OCI-M2 (cell line): ENCODE results near the gene ASB7.

Source experiments
- DNase-seq: peaks from one replicate; lab custom pipeline; 2025; ENCODE audit not compliant: unreplicated experiment; lab: John Stamatoyannopoulos, UW

ASB7 gene

DNA sequence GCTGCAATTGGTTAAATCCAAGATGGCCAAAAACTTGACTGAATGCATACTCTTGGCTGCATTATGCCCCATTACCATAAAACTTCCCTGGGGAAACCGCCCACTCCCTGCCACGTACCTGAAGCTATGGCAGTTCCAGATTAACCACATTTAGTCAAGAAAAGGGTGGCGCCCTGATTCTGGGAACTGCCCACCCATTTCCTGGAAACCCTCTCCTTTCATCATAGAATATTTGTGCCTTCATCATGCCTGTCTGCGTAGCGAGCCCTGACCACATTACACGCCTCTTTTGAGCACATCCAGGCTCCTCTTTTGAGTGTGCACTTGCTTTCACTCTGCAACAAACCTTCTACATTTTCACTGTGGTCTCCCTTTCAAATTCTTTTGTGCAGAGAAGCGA, 5.6 kb upstream of the ASB7 start:
- DNase-seq: no peak

DNA sequence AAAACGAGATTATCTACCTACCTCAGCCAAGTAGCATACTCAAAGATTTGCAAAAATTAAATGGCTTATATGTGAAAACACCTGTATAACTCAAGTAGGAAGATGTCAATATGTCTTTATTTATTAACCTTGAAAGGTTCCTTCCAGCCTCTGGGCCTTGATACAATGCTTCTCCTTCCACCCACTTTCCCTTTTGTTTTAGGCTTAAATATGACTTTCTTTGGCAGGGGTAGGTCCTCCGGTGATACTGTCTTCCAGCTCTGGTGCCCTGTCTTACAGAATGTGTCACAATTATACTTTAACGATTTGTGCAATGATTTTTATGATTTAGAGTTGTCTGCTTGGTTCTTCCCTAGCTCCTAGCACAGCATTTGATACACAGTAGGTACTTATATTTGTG, 4.5 kb upstream of the ASB7 start:
- no peak for DNase-seq

DNA sequence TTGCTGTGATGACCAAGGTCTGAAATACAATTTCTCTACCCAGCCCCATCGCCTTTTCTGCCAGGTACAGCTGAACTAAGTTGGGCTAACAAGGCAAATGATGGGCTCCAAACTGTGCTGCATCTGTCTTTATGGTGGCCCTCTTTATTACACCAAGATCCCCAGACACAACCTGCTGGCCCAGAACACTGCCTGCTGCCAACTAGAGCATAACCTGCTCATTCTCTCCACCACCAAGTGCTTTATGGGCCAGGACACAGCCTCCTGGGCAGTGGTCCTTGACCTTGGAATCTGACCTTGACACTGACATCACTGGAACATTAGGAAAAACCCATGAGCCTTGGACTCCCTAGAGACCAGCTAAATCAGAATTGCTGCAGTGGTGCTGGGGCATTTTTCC, 3.7 kb upstream of the ASB7 start:
- DNase-seq: no peak

DNA sequence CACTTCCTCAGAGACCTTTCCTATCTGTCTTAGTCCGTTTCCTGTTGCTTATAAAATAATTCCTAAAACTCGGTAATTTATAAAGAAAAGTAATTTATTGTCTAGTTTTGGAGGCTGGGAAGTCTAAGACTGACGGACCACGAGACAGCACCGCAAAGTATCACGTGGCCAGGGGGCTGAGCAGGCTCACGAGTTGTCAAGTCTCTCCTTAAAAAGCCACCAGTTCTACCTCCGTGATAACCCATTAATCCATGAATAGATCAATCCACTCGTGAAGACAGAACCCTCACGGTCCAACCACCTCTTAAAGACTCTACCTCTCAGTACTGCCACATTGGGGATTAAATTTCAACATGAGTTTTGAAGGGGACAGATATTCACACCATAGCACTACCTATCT, 1.2 kb upstream of the ASB7 start:
- DNase-seq: no peak

DNA sequence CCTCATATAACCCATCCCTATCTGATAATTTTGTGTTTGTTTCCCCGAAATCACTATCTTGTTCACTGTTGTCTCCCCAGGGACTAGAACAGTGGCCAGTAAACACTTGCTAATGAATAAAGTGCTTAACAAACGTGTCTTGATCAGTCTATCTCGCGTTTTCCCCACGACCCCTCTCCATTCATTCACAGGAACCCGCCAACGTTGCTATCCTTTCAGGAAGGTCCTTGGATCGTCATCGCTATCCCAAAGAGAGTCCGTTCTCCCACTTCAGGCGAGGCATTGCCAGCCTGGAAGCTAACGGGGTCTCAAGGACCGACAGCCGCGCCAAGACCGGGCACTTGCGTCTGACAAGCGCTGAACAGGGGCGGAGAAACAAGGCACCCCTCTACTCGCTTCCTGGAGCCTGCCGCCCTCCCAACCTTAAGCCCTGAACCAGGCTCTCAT, 749 bp upstream of the ASB7 start:
- DNase-seq: no peak

DNA sequence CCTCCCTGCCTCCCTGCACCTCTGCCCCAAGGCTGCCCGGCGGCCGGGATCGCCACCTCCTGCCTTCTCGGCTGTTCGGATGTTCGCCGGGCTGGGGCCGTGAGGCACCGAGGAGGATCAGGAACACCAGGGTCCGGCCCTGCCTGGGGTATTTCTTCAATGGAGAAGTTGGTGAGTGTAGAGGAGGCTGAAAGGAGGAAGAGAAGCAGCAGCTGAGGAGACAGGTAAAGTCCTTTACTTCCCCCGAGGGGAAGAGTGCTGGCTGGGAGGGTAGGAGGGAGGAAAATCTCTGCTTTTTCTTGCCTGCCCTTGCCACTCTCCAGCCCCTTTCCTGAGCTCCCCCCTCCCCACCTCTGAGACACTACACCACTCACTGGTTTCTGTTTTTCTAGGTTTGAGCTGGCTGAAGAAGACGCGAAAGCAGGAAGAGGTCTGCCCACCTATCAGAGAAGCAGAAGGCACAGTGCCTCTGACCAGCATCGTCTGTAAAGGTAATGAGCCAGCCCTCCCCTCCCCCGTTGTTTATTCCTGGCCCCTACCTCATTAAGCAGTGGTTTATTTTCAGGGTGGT, 519 bp downstream of the ASB7 start:
- no peak for DNase-seq

DNA sequence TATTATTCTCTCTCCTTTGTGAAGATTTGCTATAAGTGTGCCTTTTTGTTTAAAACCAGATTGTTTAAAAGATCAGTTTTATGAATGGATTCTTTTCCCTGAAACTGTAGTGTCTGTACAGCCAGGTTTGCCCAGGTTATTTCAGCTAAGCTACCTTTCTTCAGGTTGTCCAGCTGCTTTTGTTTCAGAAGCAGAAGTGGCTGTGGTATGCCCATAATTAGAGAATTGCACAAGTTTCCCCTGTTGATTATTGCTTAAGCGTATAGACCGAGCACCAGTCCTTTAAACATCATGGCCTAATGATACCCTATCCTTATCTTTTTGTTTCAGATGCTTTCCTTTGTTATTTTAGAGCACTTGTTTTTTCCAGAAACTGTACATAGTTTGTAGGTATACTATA, 10.2 kb downstream of the ASB7 start:
- DNase-seq: no peak

DNA sequence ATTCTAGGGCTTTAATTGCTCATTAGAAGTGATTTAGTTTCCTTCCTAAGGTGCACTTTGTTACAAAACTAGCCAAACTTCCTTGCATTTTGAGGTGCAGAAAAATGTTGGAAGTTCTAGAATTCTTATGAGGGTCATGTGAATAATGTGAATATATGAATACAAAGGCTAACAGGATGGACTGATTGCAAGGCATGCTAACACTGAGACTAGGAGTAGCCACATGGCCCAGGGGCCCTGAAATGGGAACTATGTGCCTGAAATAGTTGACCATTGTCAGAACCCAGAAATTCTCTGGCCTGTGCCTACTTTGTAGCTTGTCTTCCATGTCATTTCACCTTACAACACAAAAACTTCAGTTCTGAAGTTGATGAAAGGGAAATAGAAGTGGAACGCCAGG, 10.8 kb downstream of the ASB7 start:
- DNase-seq: no peak

DNA sequence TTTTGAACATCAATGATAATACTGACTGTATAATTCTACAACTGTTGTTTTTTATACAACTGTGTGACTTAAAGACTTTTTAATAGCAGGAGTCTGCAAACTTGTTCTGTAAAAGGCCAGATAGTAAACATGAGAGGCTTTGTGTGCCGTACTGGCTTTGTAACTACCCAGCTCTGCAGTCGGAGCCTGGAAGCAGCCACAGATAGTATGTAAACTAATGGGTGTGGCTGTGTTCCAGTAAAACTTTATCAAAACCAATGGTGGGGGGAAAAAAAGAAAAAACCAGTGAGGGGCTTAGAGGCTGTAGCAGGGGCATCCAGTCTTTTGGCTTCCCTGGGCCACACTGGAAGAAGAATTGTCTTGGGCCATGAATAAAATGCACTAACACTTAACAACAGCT, 11.9 kb downstream of the ASB7 start:
- no peak for DNase-seq

DNA sequence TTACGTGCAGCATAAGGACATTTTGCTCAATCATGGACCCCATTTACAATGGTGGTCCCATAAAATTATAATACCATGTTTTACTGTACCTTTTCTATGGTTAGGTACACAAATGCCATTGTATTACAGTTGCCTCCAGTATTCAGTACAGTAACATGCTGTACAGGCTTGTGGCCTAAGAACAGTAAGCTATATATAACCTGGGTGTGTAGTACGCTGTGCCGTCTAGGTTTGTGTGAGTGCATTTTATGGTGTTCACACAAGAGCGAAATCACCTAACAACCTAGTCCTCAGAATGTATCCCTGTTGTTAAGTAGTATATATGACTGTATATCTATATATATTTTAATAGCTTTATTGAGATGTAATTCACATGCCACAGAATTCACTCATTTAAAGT, 12.5 kb downstream of the ASB7 start:
- no peak for DNase-seq

DNA sequence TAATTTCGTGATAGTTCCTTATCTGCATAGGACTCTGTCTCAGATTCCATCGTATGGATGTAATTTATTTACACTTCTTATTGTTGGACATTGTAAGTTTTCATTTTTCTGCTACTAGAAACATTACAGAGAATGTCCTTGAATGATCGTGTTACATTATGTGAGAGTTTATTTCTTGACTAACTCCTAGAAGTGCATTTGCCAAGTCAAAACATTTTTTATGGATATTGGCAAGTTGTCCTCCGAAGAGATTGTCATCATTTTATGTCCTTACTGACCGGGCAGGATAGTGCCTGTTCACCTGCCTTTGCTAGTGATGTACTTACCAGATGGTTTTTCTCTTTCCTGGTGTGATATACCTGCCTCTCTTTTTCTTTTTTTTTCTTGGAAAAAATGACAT, 13.4 kb downstream of the ASB7 start:
- no peak for DNase-seq

DNA sequence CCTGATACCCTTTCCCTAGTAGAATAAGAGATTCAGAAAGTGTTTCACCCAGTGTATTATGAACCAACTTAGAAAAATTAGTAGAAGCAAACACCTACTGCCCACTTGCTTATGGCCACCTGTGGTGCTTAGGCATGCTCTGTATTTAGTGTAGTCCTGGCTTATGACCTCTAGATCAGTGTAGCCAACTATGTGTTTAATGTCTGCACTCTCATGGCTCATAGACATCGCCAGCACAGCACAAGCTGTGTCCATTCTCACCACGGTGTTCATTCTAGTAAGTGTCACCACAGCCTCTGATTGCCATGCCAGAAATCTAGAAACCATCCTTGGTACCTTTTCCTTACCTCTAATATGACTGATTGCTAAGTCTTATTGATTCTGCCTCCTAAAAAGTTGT, 14.3 kb downstream of the ASB7 start:
- DNase-seq: no peak

DNA sequence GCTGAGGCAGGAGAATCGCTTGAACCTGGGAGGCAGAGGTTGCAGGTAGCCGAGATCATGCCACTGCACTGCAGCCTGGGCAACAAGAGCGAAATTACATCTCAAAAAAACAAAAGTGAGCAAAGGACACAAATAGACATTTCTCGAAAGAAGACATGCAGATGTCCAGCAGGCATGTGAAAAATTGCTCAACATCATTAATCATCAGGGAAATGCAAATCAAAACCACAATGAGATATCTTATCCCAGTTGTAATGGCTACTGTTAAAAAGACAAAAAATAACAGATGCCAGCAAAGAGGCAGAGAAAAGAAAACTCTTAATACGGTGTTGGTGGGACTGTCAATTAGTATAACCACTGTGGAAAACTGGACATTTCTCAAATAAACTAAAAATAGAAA, 20.9 kb downstream of the ASB7 start:
- no peak for DNase-seq

DNA sequence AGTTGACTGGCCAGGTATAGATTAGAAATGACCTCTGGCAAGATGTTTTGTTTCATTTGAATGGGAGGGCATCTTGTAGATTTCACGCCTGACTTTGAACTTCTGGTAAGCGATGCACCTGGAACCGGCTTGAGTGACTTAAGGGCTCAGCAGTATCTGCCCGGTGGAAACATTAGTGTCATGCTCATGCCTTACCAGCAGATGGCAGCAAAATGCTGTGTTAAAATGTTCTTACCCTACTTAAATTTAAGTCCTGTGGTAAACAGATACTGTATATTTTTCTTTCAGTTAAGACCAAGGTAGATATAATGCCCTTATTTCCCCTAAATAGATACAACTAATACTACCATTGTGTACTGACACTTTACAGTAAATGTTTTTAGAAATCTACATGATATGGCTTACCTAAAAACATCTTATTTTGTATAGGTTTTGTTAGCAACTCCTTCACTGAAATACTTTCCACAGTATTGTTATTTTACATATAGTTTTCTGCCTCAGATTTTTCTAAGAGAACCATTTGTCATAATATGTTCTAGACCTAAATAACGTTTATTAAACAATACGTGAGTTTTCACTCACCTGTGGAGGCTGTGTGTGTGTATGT, 25.5 kb downstream of the ASB7 start:
- peak; percentile 15 for DNase-seq

DNA sequence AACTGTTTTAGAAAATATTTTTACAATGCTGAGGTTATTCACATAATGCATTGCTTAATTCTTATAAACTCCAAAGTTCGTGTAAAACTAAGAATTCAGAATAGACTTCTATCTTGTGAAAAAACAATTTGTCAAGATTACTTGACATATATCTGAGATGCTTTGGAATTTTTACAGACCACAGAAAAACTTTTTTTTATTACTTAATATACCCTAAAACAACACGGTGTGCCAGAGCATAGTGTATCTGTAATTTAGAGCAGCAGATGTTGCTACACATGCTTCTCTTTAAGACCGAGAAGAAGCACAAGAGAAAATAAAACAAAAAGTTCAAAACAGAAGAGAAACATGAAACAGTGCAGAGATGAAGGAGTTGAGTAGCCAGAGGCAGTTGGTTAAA, 26.4 kb downstream of the ASB7 start:
- no peak for DNase-seq

DNA sequence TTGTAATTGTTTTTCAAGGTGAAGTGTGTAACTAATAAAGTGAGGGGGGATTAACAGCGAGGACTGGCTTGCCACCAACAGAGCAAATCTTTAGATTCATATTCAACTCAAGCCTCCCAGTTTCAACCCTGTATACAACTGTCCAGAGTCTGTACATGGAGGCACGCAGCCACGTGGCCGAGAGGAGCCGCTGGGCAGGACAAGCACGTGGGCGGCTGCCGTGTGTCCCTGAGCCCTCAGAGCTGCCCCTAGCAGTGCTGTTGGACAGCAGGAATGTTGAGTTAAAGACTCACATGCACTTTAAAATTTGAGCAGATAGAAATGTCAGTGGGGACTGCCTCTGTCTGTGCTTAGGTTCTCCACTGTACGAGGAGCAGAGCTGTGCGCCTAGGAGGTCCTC, 29.4 kb downstream of the ASB7 start:
- no peak for DNase-seq

DNA sequence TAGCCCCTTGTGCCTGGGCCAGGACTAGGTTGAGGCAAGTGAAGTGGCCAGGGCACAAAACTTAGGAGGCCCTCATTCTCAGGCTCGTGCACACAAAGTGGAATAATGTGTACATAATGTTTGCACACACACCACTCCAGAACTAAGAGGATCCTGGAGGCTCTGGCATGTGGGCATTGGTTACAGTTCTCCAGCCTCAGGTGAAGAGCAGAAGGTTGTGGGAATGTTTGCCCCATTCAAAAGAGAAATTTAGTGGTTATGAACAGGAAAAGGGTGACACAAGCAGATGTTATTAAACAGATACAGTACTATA, 31.3 kb downstream of the ASB7 start:
- DNase-seq: no peak

DNA sequence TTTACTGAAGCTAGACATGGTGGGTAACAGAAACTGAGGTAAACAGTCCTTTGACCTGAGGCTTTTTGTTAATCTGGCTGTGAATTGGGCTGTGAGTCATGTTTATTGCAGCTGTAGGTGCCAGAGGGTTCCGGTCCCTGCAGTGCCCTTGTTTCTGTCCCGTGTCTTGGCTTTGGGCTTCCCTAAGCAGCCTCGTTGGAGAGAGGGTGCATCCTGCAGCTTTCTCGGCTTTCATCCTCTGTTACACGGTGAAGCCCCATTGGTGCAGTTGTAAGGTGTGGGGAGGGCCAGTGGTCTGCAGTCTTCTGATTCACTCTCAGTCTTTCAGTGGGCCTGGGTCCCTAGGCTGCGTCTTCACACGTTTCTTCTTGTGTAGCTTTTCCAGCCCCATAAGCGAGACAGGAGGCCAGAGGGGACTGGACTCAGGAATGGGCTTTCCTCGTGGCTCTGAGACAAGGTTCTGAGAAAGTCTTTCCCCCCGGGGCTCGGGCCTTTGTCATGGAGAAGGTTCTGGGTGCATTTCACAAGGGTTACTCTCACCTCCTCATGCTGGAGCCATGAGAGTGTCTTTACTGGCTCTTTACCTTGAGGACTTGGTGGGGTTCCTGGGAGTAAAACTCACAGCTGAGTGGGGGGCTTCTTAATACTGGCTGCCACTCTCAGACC, 33.1 kb downstream of the ASB7 start:
- no peak for DNase-seq

DNA sequence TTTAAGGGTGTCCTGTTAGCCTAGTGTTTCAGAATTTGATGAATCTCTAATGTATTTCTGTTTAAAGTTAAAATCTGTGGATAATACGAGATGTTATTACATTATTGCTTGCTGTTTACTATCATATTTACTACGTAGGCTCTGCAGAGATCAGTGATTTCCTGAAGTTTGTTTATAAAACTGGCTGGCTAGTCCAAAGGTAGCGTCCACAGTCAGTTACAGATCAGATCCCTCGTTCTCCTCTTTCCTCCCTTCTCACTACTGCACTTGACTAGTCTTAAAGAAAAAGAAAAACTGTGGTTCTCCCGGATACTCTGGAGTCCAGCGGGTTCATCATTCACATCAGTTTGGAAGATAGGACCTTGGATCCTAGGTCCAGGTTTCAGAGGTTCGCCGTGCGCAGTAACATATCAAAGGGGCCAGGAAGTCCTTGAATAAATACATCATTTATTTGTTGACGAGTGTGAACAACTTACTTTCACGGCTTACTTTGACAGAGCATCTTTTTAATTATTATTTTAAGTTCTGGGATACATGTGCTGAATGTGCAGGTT, 35.9 kb downstream of the ASB7 start:
- DNase-seq: no peak

DNA sequence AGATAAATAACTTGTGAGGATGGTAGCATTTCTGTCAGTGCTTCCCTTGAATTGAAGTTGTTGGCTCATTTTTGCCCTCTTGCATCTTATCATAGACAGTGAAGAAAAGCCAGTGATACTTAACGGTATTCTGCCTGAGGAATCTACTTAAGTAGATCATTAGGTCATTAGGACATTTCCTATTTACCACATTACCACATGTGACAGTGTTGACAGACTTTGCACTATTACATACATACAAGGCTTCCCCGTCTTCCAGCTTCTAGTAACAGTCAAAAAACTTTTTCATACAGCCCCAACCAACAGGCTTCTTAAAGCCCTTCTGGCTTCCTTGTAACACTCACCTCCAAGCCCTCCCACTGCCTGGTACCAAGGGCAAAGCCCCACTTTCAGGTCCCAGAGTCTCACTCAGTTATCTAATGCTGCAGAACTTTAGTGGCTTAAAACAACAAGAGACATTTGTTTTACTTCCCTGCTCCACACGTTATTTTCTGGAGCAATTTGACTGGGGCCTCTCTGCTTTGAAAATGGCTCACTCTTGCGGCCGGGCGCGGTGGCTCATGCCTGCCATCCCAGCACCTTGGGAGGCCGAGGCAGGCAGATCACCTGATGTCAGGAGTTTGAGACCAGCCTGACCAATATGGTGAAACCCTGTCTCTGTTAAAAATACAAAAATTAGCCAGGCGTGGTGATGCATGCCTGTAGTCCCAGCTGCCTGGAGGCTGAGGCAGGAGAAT, 40.0 kb downstream of the ASB7 start:
- DNase-seq: no peak

DNA sequence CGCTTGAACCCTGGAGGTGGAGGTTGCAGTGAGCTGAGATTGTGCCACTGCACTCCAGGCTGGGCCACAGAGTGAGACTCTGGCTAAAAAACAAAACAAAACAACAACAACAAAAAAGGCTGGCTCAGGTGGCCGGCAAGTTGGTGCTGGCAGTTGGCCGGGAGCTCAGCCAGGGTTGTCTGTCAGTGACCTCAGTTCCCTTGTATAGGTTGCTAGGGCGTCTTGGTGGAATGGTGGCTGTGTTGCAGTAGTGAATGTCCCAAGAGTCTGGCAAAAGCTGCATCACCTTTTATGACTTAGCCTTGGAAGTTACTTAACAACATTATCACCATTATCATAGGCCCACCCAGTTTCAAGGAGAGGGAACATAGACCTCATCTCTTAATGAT, 40.6 kb downstream of the ASB7 start:
- DNase-seq: no peak

DNA sequence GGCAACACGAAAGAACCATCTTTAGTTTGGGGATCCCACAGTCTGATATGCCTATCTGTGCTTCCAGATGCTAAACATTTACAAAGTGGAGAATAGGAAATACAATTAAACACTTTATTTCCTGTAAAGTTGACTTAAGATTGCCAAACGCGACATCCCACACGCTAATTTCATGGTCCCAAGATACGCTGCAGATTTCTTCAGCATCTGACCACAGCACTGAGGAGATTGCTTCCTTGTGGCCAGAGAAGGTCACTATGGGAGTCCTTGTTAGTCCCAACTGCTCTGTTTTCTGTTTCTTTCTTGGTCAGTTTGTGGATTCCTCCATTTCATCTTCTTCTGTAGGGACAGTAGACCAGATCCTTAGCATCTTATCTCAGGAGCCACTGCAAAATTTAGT, 43.3 kb downstream of the ASB7 start:
- DNase-seq: no peak
